Effector CD4-positive, alpha-beta T cell (primary cell): Measurements from ENCODE around the gene TAAR2. TPM values are rescaled to one million over a fixed set of nuclear protein-coding genes. Genes with fewer than 3 reads are reported as not detected.
"Not testable (repeated sequence)": the region's sequence is repeated elsewhere in the genome, so short reads cannot be mapped to it uniquely, and the experiment has no call there.

Experiments used
- DNase-seq: peaks from one replicate; pipeline ENCODE4 v3.0.0-alpha.2; 2020
- total RNA-seq: gene quantifications from one replicate; lab custom pipeline; 2026; lab: John Stamatoyannopoulos, UW

Gene TAAR2, protein sequence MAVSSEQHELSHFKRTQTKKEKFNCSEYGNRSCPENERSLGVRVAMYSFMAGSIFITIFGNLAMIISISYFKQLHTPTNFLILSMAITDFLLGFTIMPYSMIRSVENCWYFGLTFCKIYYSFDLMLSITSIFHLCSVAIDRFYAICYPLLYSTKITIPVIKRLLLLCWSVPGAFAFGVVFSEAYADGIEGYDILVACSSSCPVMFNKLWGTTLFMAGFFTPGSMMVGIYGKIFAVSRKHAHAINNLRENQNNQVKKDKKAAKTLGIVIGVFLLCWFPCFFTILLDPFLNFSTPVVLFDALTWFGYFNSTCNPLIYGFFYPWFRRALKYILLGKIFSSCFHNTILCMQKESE
- not detected for total RNA-seq

DNA sequence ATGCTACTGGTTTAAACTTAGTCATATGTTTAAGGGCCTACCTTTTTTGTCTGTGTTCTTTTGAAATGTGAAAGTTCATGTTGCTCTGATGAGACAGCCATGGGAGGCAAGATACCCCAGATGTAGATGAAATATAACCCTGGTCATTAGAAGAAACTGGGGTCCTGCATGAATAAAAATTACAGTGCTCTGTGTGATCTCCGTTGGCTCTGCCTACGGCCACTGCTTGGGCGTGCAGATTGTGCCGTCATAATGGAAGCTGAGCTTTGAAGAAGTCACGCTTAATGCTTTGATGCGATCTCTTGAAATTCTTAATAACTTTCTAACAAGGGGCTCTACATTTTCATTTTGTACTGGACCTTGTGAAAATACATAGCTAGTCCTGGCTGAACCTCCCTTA is at the start of gene TAAR2:
Gene TAAR2 (minus strand): TSS at position 101 of the 400 bp plus-strand sequence. CDS start 0 bp downstream, at position 101.
- DNase-seq, result no peak

DNA sequence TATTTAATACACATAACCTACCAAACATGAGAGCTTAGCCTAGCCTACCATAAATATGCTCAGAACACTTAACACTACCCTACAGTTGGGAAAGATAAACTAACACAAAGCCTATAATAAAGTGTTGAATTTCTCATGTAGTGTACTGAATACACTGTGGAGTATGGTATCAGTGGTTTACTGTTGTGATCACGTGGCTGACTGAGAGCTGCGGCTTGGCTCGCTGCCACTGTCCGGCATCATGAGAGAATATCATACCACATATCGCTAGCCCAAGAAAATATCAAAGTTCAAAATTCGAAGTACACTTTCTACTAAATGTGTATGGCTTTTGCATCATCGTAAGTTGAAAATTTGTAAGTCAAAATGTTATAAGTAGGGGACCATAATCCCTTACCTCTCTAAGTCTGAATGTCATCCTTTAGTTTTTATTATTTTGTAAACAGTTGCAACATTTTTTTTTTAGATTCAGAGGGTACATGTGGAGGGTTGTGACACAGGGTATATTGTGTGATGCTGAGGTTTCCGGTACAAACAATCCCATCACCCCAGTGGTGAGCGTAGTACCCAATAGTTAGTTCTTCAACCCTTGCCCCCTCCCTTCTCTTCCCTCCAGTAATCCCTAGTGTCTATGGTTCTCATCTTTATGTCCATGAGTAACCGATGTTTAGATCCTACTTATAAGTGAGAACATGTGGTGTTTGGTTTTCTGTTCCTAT is 49.5 kb upstream of the TAAR2 start:
- DNase-seq, result no peak

DNA sequence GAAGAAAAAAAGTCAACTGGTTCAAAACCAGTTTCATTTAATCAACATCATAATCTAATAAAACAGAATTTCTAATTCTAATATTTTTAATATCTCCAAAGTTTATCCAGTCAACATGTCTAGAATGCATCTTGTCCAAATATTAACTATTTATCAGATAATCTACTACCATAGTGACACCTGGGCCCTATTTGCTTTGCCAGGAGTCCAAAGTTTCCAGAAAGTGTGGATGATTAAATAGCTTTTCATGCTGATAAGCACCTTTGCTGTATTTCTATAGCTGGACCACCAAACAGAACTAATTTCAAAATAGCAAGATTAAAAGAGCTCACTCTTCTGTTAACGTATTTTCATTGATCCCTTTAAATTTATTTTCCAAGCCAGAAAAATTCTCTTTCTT is 47.2 kb upstream of the TAAR2 start:
- no peak for DNase-seq

DNA sequence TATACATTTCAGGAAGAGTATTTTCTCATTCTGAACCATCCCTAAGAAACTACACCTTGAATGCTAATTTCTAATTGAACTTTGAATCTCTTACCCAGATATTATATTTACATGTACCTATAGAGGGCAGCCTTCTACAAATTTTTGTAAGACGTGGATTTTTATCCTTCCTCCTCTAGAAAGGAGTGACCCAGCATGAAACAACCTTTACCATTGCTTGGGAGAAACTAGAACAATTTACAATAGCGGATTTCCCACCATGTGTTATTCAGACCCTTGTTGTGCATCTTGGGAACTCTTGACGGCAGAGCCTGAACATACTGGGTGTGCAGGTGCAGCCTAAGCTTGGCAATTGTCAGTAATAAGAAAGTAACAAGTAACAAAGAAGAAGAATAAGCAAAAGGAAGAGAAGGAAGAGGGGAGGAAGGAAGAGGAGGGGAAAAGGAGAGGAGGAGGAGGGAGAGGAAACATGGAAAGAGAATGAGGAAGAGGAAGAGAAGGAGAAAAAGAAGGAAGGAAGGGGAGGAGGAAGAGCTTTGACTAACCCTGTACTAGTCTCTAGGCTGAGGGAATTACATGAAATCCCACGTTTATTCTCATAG is 45.7 kb upstream of the TAAR2 start:
- no peak for DNase-seq

DNA sequence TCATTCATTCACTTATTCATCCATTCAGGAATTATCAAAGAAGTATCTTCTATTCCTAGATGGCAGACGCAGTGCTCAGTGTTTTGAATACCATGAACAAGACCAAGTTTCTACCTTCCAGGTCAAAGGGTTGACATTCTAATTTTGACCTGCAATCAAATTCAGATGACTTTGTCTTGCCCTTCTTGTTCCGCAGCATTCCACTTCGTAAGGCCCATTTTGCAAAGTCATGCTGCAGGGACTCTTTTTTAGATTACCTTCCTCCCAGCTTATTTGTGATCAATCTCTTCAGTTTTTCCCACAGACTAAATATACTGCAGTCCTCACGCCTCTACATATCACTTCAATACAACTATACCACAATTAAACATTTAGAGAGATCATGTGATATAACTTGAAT is 42.0 kb upstream of the TAAR2 start:
- DNase-seq, result no peak

DNA sequence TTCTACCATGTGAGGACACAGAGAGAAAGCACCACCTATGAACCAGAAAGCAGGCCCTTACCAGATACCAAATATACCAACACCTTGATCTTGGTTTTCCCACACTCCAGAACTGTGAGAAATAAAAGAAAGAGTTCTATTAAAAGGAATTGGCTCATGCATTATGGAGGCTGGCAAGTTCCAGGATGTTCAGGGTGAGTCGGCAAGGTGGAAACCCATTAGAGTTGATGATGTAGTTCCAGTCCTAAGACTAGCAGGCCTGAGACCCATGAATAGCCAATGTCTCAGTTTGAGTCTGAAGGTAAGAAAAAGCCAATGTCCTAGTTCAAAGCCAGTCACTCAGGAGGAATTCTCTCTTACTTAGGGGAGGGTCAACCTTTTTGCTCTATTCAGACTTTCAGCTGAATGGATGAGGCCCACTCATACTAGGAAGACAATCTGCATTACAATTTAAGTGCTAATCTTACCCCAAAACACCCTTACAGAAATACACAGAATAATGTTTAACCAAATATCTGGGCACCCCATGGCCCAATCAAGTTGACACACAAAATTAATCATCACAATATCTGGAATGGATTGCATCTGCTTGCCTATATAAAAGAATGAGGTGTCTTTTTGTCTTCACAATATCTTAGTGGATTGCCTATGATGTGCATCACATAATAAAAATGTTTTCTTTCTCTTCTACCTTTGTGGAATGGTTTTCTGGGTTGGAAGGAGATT is 40.4 kb upstream of the TAAR2 start:
- DNase-seq, result no peak

DNA sequence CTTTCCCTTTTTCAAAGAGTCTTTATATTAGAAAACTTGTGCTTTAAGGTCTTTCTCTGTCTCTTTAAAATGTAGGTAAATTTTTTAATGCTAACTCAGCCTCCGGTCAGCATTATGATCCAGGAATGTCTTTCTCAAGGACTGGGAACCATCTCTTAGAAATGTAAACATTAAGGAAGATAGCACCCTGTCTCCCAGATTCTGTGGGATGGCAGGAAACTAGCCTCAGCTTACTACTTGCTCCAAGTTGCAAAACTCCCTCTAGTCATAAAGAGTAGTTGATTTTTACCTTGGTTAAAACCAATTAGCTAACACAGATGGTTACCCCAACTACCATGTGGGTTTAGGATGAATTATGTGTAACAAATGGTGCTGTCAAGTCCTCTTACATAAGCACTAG is 39.6 kb upstream of the TAAR2 start:
- no peak for DNase-seq

DNA sequence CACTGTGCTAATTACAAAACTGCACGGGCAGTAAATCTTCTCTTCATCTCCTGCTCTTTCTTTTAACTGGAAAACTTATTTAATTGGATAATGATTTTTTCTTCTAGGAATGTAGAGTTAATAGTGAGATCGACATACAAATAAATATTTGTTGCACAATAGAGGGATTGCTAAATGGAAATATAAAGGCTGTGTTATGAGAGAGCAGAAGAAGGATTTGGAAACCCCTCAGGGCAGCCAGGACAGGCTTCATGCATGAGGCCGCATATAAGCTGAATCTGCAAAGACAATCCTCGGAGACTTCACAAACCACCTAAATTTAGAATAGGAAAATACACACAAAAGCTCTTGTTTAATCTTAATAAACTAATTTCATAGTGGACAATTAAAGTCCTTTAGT is 37.8 kb upstream of the TAAR2 start:
- no peak for DNase-seq

DNA sequence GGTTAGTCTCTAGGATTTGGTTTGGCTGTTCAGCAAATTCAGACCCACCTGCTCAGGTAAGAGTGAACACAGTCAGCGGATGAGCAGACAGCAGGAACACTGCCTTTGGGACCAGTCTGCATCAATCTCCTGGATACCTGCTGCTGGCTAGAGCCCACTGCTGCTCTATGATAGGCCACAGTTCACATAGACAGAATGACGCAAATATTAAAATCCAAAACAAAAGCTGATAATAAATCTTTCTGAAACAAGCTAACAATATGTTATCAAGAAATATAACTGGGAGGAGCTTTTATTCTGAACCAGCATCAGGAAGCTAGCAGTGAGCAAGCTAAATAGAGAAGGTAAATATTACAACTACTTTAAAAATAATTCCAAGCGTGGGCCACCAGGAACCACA is 35.0 kb upstream of the TAAR2 start, which contains the start of gene TAAR1:
Gene TAAR1 (minus strand): TSS at position 101 of the 400 bp plus-strand sequence. CDS start 13,179 bp downstream, outside the sequence.
- no peak for DNase-seq

DNA sequence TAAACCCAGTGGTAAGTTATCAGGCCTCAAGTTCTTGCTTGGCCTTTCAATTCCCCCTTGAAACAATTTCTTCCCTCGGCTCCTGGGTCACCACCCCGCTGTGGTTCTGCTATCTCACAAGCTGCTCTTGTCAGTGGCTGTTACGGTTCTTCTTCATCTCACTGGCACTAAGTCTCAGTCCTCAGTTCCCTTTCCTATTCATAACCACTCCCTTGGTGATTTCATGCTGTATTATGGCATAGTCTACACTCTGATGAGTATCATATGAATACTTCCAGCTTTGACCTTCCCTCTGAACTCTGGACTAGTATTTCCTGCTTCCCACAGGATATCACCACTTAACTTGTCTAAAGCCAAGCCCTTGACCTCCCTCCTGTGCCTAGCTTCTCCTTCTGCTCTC is 27.0 kb upstream of the TAAR2 start:
- DNase-seq, result no peak

DNA sequence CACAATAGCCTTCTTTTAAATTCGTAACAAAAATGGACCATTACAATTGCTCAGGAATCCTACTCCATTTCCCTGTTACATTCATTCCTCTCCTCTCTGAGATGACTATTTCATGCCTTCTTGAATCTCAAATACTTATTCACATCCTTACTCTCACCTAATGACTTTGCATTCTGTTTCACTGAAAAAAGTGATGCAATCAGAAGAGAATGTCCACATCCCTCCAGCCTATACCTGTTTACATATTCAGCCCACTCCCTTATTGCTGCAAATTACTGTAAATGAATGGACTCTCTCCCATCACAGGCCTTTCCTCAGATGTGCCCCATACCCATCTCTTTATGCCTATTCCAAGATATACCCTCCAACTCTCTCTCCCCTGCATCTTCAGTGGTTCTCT is 26.4 kb upstream of the TAAR2 start:
- DNase-seq, result no peak

DNA sequence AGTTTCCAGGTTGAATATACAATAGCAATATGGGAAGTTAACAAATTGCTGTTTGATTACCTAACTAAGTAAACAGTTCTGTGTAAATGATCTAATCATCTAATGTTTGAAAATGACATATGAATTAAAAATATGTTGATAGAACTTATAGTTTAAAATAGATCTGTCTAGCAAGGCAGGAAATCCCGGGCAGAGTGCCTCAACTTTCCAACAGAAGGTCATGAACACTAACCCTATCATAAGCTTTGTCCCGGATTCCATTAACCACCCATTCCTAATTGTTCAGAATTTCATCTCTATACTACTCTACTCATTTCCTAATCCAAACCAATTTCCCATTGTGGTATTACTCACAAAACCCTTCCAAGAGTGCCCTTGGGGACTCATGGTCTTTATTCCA is 24.8 kb upstream of the TAAR2 start:
- DNase-seq, result no peak

DNA sequence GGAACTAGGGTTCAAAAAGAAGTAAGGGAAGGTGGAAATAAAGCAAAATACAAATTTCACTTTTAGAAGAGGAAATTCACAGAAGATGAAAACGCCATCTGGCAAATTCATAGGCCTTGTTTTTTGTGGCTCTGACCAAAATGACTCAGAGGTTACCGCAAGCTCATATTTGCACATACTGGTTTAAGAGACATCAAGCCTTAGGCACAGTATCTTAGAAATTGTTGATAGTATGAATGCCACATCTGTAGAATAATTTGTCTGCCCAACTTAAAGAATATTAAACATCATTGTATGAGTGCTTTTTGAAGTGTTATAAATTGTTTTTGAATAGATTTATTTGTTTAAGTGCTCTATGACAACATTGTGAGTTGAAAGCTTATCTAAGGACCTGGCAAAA is 24.3 kb upstream of the TAAR2 start:
- DNase-seq, result no peak

DNA sequence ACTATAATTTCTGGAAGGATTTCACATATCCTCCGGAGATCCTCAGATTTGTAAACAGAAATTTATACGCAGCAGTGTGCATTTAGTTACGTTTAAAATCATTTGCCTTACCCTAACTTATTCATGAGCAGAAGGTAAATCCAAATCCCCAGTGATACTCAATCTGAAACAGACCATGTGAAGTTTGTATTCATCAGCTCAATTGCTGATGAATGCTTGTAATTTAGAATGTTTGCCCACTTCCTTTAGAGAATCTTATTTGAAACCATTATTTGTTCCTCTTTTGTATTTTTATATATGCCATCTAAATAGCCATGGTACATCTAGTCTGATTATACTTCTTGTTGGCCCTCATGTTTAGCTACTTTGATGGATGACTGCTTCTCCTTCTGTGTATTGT is 19.5 kb upstream of the TAAR2 start:
- DNase-seq, result no peak

DNA sequence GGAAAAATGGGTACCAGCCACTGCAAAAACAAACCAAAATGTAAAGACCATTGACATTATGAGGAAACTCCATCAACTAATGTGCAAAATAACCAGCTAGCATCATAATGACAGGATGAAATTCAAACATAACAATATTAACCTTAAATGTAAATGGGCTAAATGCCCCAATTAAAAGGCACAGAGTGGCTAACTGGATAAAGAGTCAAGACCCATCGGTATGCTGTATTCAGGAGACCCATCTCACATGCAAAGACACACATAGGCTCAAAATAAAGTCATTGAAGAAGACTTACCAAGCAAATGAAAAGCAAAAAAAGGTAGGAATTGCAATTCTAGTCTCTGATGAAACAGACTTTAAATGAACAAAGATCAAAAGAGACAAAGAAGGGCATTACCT is 13.1 kb upstream of the TAAR2 start:
- DNase-seq, result not testable (repeated sequence)

DNA sequence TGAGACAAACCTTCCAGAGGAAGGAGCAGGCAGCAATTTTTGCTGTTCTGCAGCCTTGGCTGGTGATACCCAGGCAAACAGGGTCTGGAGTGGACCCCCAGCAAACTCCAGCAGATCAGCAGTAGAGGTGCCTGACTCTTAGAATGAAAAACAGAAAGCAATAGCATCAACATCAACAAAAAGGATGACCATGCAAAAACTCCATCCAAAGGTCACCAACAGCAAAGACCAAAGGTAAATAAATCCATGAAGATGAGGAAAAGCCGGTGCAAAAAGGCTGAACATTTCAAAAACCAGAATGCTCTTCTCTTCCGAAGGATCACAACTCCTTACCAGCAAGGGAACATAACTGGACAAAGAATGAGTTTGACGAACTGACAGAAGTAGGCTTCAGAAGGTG is 11.8 kb upstream of the TAAR2 start:
- not testable (repeated sequence) for DNase-seq

DNA sequence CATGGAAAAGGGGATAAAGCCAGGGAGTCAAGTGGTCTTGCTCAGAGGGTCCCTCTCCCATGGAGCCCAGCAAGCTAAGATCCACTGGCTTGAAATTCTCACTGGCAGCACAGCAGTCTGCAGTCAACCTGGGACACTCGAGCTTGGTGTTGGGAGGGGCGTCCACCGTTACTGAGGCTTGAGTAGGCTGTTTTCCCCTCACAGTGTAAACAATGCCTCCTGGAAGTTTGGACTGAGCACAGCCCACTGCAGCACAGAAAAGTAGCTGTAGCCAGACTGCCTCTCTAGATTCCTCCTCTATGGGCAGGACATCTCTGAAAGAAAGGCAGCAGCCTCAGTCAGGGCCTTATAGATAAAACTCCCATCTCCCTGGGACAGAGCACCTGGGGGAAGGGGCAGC is 11.2 kb upstream of the TAAR2 start:
- not testable (repeated sequence) for DNase-seq

DNA sequence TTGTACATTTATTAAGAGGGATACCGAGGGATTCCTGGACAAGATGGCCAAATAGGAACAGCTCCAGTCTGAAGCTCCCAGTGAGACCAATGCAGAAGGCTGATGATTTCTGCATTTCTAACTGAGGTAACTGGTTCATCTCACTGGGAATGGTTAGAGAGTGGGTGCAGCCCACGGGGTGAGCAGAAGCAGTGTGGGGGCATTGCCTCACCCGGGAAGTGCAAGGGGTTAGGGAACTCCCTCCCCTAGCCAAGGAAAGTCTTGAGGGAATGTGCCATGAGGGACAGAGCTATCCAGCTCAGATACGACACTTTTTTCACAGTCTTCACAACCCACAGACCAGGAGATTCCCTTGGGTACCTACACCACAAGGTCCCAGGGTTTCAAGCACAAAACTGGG is 10.7 kb upstream of the TAAR2 start:
- no peak for DNase-seq

DNA sequence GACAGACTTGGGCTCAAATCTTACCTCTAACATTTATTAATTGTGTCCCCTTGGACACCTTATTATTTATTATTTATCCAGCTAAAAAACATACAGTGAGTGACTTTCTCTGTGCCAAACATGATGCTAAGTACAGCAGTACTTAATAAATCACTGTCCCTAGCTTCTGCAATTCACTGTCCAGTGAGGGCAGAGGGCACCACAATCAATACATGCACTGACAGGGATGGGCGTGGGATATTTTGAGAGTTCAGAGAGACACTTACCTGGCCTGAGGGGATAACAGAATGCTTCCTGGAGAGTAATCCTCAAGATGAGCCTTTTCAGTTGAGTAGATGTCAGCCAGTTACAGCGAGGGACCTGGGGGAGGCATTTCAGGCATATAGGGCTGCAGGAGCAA is 9.3 kb upstream of the TAAR2 start:
- DNase-seq, result no peak

DNA sequence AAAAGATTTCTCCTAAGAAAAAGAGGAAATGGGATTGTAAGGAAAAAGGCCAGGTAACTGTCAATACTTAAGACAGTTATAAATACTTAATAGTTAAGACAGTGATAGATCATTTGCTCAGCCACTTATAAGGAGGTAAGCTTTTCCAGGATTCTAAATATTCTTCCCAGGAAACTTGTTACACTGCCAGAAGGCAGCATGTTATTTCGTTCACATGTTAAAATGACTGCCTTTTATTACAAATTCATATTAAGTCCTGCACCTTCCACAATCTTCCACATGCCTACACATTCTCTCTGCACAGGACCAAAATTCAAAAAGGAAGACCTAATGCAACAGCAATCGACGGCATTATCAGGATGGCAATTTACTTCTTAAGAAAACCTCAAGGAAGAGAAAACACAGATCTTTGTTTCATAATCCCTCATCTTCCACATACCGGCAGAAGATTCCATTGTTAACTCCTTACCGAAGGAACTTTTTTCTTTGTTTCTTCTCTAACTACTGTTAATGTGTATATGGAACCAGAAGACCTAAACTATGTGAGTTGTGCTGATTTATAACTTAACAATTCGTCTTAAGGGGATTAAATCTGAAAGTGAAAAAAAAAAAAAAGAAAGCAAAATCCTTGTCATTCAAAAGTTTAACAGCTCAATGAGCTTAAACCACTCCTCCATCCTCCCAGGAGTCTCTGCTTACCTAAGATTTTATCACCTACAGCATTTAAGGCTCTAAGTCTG is 799 bp downstream of the TAAR2 start:
- no peak for DNase-seq

DNA sequence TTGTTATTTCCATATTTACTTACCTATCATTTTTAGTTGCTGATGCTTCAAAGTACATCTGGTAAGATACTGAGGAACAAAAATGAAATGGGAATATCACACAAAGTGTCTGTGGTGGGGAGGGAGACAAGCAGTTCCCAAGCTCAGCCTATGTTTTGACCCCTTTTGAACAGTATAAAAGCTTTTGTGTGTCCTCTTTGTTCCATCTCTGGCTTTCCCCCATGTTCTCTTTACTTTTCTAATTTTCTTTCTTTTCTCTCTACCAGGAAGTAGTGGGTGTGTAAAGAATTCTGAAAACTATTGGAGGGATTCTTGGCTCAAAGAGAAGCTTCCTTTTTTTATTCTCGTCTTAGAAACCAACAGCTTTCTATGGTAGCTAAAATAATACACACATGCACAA is 7.4 kb downstream of the TAAR2 start:
- DNase-seq, result no peak

DNA sequence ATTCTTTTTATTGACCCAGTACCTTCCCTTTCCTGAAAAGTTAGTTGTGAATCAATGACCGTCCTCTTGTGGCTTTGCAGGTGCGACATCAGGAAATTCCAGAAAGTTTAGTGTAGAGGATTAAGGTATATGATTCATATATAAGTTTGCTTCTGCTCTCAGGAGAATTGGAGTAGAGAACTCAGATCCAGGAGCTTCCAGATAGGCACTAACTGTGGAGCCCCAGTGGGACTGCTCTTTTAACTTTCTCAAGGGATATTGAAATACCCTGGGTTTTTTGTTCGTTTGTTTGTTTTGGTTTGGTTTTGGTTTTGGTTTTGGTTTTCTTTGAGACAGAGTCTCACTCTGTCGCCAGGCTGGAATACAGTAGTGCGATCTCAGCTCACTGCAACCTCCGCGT is 9.5 kb downstream of the TAAR2 start:
- DNase-seq, result no peak
